ENCODE results near the gene TOMM20.

- TF ChIP-seq DMBX1 (CRISPR knock-in tag; IDR thresholded peaks at IDR 0.05; ENCODE audit: borderline replicate concordance) = no peak
- TF ChIP-seq MAFF (IDR thresholded peaks at IDR 0.05; ENCODE audit: low read length) = no peak
Observed at GRCh38 chr1:235134171-235134570, 5.5 kb upstream of the TOMM20 start.
